IMR-90 (cell line): ENCODE data around the gene SLC38A8.

Experiments
- BHLHE40 ChIP-seq: fragments of 150-350 bp; IDR thresholded peaks from 2 replicates; pipeline ENCODE4 v1.6.1; 2016; ENCODE audit warnings: mild to moderate bottlenecking, low read depth, low read length
- CHD1 ChIP-seq: IDR thresholded peaks from 2 replicates; pipeline ENCODE4 v1.6.1; 2012; ENCODE audit warnings: low read depth, low read length, improper control_type of control experiment
- FOS ChIP-seq: fragments of 150-350 bp; IDR thresholded peaks from 2 replicates; pipeline ENCODE4 v1.6.1; 2016; ENCODE audit warnings: low read depth, low read length
- MAFK ChIP-seq: IDR thresholded peaks from 2 replicates; pipeline ENCODE4 v1.6.1; 2012; ENCODE audit warnings: low read depth, low read length, improper control_type of control experiment
- MAZ ChIP-seq: IDR thresholded peaks from 2 replicates; pipeline ENCODE4 v1.6.1; 2012; ENCODE audit warnings: low read depth, mild to moderate bottlenecking, low read length, improper control_type of control experiment, moderate library complexity, borderline replicate concordance
- MXI1 ChIP-seq: IDR thresholded peaks from 2 replicates; pipeline ENCODE4 v1.6.1; 2012; ENCODE audit warnings: low read depth, mild to moderate bottlenecking, low read length, moderate library complexity, borderline replicate concordance
- POLR2A ChIP-seq: IDR thresholded peaks from 2 replicates; pipeline ENCODE4 v1.6.1; 2012; ENCODE audit warnings: mild to moderate bottlenecking, low read depth, low read length
- RAD21 ChIP-seq: IDR thresholded peaks from 2 replicates; pipeline ENCODE4 v1.6.1; 2012; ENCODE audit warnings: low read length, improper control_type of control experiment
- RFX5 ChIP-seq: IDR thresholded peaks from 2 replicates; pipeline ENCODE4 v1.8.0; 2012; ENCODE audit warnings: low read depth, mild to moderate bottlenecking, low read length, moderate library complexity
- TF ChIP-seq, protein P1 (sequence below): conservative IDR thresholded peaks from 2 replicates; pipeline ENCODE4 v1.5.1; 2012; ENCODE audit warnings: mild to moderate bottlenecking, low read depth, low read length, improper control_type of control experiment
- TF ChIP-seq, protein P2 (sequence below): fragments of 150-350 bp; IDR thresholded peaks from 2 replicates; pipeline ENCODE4 v1.6.1; 2016; ENCODE audit warnings: low read depth, mild to moderate bottlenecking, low read length, moderate library complexity, borderline replicate concordance

DNA sequence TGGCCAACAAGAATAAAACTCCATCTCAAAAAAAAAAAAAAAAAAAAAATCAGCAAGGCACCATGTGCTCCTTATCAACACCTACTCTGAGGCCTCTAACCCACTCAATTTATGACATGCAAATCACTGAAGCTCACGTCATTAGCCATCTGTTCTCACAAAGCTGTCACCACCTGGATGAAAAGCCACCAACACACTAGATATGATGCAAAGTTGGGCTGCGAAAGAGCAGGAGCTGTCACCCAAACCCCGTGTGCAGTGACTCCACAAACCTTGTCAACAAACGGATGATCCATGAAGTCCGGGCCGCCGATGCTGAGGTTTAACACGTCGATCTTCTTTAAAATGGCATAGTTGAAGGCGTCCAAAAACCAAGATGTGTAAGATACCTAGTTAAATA lies 48.9 kb upstream of the SLC38A8 start:
- TF ChIP-seq RAD21 (no peak), MAFK (no peak), CHD1 (no peak), POLR2A (no peak), FOS (no peak), MAZ (no peak), BHLHE40 (no peak), RFX5 (no peak), MXI1 (no peak)
- TF ChIP-seq, protein P1, sequence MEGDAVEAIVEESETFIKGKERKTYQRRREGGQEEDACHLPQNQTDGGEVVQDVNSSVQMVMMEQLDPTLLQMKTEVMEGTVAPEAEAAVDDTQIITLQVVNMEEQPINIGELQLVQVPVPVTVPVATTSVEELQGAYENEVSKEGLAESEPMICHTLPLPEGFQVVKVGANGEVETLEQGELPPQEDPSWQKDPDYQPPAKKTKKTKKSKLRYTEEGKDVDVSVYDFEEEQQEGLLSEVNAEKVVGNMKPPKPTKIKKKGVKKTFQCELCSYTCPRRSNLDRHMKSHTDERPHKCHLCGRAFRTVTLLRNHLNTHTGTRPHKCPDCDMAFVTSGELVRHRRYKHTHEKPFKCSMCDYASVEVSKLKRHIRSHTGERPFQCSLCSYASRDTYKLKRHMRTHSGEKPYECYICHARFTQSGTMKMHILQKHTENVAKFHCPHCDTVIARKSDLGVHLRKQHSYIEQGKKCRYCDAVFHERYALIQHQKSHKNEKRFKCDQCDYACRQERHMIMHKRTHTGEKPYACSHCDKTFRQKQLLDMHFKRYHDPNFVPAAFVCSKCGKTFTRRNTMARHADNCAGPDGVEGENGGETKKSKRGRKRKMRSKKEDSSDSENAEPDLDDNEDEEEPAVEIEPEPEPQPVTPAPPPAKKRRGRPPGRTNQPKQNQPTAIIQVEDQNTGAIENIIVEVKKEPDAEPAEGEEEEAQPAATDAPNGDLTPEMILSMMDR: no peak
- TF ChIP-seq, protein P2, sequence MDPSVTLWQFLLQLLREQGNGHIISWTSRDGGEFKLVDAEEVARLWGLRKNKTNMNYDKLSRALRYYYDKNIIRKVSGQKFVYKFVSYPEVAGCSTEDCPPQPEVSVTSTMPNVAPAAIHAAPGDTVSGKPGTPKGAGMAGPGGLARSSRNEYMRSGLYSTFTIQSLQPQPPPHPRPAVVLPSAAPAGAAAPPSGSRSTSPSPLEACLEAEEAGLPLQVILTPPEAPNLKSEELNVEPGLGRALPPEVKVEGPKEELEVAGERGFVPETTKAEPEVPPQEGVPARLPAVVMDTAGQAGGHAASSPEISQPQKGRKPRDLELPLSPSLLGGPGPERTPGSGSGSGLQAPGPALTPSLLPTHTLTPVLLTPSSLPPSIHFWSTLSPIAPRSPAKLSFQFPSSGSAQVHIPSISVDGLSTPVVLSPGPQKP: no peak
